Uterus (tissue), 4 donors: ENCODE data around the gene FAM78A. TPM values are rescaled to one million over a fixed set of nuclear protein-coding genes. Genes with fewer than 3 reads are reported as not detected.

Experiments
- DNase-seq, 2 donors: peaks; one replicate each; pipeline ENCODE4 v3.0.0-alpha.2; 2019 to 2020
- H3K27ac ChIP-seq, 2 donors: fragments of 200-600 bp; sonication (generic); 1 replicate in 1 of 2; 2 replicates in 1 of 2; pipeline ENCODE4 v1.5.1; 2016 to 2018
- H3K27me3 ChIP-seq, 2 donors: fragments of 200-600 bp; sonication (generic); one replicate each; pipeline ENCODE4 v1.5.1; 2018 to 2019; ENCODE audit warnings: control low read depth in 1 of 2
- H3K36me3 ChIP-seq, 2 donors: fragments of 200-600 bp; sonication (generic); one replicate each; pipeline ENCODE4 v1.5.1; 2019; ENCODE audit warnings: control low read depth in 1 of 2
- H3K4me1 ChIP-seq, 2 donors: fragments of 200-600 bp; sonication (generic); one replicate each; pipeline ENCODE4 v1.5.1; 2018 to 2019; ENCODE audit warnings: control low read depth in 1 of 2
- H3K4me3 ChIP-seq, 2 donors: fragments of 200-600 bp; sonication (generic); 1 replicate in 1 of 2; 2 replicates in 1 of 2; pipeline ENCODE4 v1.5.1; 2018 to 2019; ENCODE audit warnings: mild to moderate bottlenecking in 1 of 2
- H3K9me3 ChIP-seq, 2 donors: fragments of 200-600 bp; sonication (generic); one replicate each; pipeline ENCODE4 v1.5.1; 2019; ENCODE audit warnings: control low read depth in 1 of 2
- CTCF ChIP-seq, 4 experiments: fragments of 200-600 bp in 2 of 4; fragments of 450-650 bp in 2 of 4; sonication (generic) in 2 of 4; IDR thresholded peaks; one replicate each; pipeline ENCODE4 v1.5.1; 2016 to 2019; ENCODE audit warnings: antibody characterized with exemption in 4 of 4, mild to moderate bottlenecking in 2 of 4, moderate library complexity in 1 of 4
- POLR2A ChIP-seq, 2 donors: fragments of 450-650 bp; IDR thresholded peaks; one replicate each; pipeline ENCODE4 v1.6.1; 2016; ENCODE audit warnings: antibody characterized with exemption in 2 of 2, mild to moderate bottlenecking in 1 of 2, moderate library complexity in 1 of 2
- intact Hi-C: fragments of 100-400 bp; cut with DNase I; formaldehyde crosslinking; loops from one replicate; pipeline ENCODE4 v1.15.1; 2023; ENCODE audit warnings: low total_unique reads
- total RNA-seq, 4 donors: library from RNA; depleted of rRNA in 3 of 4; stranded (reverse); fragments of >200 nt in 3 of 4; gene quantifications; one replicate each; pipeline versions ENCODE4 v1.1.0 to v1.2.4, GENCODE V29; 2014 to 2023
- donor health status: DM: yes; HTN: yes; CAD: no.

The FAM78A gene
- total RNA-seq, 4 donors from 2014 or later, result 0.26 to 15.9 (median 3.6) TPM

- H3K9me3 ChIP-seq, result no peaks in the 10 kb centered on the region
- H3K4me1 ChIP-seq, result no peaks in the 10 kb centered on the region
- H3K4me3 ChIP-seq, result no peak overlapping the region
- no peaks in the 10 kb centered on the region for H3K27me3 ChIP-seq
- TF ChIP-seq POLR2A (IDR thresholded peaks at IDR 0.05) (no peak), CTCF (IDR thresholded peaks at IDR 0.05) (no peak)
- DNase-seq, result no peak
- intact Hi-C loops, result no loop called here
- H3K27ac ChIP-seq, result no peak overlapping the region
- H3K36me3 ChIP-seq, result no peaks in the 10 kb centered on the region
Measured at GRCh38 chr9:131306397-131307004, 30.2 kb upstream of the FAM78A start.

GRCh38 chr9:131304676-131305355 is 28.5 kb upstream of the FAM78A start:
- Histone ChIP-seq H3K9me3 (no peaks in the 10 kb centered on the region), H3K27ac (no peak overlapping the region), H3K4me3 (no peak overlapping the region), H3K27me3 (no peaks in the 10 kb centered on the region), H3K4me1 (no peaks in the 10 kb centered on the region), H3K36me3 (no peaks in the 10 kb centered on the region)
- no peak for TF ChIP-seq CTCF (IDR thresholded peaks at IDR 0.05)
- TF ChIP-seq POLR2A (IDR thresholded peaks at IDR 0.05), result no peak
- intact Hi-C loops, result no loop called here
- no peak for DNase-seq

- Histone ChIP-seq H3K4me3 (no peak overlapping the region), H3K27ac (no peak overlapping the region), H3K27me3 (no peaks in the 10 kb centered on the region), H3K4me1 (no peaks in the 10 kb centered on the region), H3K36me3 (no peaks in the 10 kb centered on the region), H3K9me3 (no peaks in the 10 kb centered on the region)
- intact Hi-C loops, result no loop called here
- TF ChIP-seq POLR2A (IDR thresholded peaks at IDR 0.05) (no peak), CTCF (IDR thresholded peaks at IDR 0.05) (no peak)
- no peak for DNase-seq
Measured at GRCh38 chr9:131303381-131304321, 27.3 kb upstream of the FAM78A start.

GRCh38 chr9:131302244-131303075 is 26.1 kb upstream of the FAM78A start:
- Histone ChIP-seq H3K9me3 (no peaks in the 10 kb centered on the region), H3K27me3 (no peaks in the 10 kb centered on the region), H3K27ac (no peak overlapping the region), H3K36me3 (no peaks in the 10 kb centered on the region), H3K4me3 (no peak overlapping the region), H3K4me1 (no peaks in the 10 kb centered on the region)
- no peak for DNase-seq
- TF ChIP-seq CTCF (IDR thresholded peaks at IDR 0.05) (no peak), POLR2A (IDR thresholded peaks at IDR 0.05) (no peak)
- intact Hi-C loops, result no loop called here
